Inflammatory macrophage treated with lipopolysaccharide for 4 hours (primary cell): ENCODE measurements around the gene TESK1.

Experiments used
- DNase-seq: peaks from one replicate; pipeline ENCODE4 v3.0.0-alpha.2; 2020

The TESK1 gene, protein sequence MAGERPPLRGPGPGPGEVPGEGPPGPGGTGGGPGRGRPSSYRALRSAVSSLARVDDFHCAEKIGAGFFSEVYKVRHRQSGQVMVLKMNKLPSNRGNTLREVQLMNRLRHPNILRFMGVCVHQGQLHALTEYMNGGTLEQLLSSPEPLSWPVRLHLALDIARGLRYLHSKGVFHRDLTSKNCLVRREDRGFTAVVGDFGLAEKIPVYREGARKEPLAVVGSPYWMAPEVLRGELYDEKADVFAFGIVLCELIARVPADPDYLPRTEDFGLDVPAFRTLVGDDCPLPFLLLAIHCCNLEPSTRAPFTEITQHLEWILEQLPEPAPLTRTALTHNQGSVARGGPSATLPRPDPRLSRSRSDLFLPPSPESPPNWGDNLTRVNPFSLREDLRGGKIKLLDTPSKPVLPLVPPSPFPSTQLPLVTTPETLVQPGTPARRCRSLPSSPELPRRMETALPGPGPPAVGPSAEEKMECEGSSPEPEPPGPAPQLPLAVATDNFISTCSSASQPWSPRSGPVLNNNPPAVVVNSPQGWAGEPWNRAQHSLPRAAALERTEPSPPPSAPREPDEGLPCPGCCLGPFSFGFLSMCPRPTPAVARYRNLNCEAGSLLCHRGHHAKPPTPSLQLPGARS

DNA sequence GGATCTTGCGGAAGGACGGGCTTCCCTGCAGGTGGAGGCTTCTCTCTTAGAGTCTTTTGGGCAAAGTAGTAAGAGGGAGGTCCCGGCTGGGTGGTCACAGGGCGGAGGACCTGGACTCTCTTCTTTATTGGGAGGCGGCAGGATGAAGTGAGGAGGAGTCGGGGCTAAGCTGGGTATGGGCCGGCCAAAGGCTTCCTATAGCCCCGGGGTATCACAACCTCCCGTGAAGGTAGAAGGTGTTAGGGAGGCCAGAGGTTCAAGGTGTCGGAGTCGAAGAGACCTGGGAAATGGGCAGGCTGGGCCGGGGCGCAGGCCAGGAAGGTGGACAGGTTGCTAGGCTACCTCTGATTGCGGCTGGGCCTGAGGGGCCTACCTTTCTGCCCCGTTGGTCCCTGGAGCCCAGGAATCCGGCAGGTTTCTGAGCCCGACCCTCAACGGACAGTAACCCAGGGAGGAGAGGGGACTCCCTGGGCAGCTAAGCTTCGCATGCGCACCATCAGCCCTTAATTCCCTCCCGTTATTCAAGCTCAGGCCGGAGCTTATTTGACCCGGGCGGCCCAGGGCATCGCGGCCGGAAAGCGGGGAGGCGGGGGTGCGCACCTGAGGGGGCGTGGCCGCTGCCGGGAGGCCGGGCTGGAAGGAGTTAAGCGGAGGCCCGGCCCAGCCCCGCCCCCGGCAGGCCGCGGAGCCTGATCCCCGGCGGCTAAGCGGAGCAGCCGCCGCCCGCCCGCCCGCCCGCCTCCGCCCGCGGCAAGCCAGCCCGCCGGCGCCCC lies at the start of gene TESK1:
Gene TESK1, plus strand, starts transcription at position 685 of the 773 bp plus-strand sequence. CDS start 358 bp downstream, outside the sequence.
- DNase-seq: peak; percentile 61

DNA sequence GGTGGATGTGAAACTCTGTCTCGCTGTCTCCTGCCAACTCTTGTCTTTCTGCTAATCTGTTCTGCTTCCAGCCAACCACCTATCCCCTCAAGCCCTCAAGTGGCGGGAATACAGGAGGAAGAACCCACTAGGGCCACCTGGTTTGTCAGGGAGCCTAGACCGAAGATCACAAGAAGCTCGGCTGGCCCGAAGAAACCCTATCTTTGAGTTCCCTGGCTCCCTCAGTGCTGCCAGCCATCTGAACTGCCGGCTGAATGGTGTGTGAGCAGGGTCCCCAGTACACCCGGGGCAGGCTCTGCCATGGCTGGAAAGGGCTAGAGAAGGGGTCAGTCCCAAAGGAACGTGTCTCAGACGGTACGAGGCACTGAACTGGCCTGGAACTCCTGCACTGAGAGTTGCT lies 49.2 kb upstream of the TESK1 start:
- DNase-seq: no peak

DNA sequence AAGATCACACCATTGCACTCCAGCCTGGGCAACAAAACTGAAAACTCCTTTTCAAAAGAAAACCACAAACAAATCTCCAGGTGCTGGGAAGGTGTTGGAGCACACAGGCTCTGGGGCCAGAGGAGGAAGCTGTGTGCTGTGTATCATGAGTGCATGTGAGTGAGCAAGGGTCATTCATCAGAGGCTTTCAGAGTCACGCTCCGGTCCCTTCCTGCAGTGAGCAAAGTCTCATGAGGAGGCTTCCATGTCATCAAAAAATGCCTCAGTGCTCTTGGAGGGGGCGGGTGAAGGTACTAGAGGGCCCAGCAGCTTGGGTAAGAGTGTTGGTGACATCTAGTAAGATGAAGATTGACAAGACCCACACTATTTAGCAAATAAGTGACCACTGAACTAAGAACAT lies 48.3 kb upstream of the TESK1 start:
- no peak for DNase-seq

DNA sequence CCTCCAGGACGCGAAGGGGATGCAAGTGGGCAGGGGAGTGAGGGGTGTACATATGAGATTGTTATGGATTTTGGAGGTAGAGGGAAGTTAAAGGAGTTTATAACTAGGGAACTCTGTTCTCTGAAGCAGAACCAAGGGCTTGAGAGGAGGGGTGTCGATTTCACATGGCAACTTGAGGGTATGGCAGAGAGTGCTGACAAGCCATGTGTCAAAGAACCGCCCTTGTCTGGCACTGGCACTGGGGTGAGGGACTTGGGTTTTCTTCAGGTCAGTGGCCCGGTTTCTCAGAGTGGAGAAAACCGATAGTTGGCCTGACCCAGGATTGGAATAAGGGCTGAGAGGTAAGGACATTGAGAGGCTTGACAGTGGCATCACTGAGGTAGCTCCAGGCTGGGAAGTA lies 47.7 kb upstream of the TESK1 start:
- no peak for DNase-seq

DNA sequence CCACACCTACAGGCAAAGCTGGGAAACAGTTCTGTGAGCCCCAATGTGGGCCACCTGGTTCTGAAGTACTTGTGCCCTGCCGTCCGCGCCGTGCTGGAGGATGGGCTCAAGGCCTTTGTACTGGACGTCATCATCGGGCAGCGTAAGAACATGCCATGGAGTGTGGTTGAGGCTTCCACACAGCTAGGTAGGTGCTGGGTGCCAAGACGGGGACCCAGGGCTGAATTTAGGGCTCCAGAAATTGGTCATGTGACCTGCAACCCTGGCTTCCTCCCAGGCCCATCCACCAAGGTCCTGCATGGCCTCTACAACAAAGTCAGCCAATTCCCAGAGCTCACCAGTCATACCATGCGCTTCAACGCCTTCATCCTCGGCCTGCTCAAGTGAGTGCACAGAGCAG lies 46.9 kb upstream of the TESK1 start:
- DNase-seq: no peak

DNA sequence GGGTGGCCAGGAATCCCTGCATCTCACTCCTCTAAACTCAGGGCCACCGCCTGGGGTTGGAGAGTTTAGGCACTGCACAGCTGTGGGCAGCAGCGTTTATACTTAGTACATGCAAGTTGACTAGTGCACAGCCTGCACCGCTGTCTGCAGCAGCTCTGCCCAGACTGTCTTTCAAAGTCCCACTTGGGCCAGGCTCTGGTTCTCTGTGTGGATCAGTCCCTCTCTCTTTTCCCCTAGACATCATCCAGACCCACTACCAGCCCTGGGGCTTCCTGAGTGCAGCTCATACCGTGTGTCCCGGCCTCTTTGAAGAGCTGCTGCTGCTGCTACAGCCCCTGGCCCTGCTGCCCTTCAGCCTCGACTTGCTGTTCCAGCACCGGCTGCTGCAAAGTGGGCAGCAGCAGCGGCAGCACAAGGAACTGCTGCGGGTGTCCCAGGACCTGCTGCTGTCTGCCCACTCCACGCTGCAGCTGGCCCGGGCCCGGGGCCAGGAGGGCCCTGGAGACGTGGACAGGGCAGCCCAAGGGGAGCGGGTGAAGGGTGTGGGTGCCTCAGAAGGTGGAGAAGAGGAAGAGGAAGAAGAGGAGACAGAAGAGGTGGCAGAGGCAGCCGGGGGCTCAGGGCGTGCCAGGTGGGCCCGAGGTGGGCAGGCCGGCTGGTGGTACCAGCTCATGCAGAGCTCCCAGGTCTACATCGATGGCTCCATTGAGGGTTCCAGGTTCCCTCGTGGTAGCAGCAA lies 45.1 kb upstream of the TESK1 start:
- DNase-seq: no peak

DNA sequence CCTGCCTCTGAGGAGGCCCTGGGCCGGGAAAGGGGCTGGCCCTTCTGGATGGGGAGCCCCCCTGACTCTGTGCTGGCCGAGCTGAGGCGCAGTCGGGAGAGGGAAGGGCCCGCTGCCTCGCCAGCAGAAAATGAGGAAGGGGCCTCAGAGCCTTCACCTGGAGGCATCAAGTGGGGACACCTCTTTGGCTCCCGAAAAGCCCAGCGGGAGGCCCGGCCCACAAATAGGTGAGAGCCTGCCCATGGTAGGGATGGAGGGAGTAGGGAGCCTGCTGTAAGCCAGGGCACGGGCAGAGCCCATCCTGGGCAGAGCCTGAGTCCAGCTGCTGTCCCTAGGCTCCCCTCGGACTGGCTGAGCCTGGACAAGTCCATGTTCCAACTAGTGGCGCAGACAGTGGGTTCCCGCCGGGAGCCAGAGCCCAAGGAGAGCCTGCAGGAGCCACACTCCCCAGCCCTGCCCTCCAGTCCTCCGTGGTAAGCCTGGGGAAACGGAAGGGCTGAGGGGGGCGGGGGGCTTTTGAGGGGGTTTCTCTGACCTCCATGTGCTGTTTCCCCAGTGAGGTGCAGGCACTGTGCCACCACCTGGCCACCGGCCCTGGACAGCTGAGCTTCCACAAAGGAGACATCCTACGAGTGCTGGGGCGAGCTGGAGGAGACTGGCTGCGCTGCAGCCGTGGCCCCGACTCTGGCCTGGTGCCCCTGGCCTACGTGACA lies 44.3 kb upstream of the TESK1 start:
- DNase-seq: no peak

DNA sequence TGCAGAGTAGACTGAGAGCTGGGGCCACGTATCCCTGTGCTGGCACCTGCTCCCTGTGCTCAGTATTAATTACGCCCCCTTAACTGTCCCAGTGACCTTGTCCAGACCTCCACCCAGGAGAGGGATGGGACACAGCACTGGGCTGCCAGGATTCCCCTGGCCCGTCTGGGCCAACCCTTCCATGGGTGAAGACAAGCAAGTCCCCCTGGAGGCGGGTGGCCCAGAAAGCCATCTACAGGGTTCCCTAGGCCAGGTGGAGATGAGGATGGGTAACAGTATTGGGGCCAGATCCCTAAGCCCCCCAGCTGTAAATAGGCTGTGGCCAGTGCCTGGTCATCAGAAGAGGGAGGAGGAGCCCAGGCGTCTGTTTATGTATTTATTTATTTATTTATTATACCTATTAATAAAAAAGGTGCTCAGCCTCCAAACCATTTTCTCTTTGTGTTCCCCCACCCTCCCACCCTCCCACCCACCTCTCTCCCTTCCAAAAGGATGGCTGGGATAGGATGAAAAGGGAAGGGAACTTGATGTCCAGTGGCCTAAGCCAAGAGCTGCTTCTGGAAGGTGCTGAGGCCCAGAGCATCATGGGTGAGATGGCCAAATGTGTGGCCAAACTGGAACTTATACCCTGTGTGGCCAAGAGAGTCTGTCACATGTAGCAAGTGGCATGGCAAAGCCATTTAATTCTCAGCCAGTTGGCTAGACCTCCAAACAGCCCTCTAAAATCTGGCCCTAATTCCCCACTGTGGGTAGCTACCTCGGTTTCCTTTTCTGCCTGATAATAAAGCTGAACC lies 43.4 kb upstream of the TESK1 start:
- no peak for DNase-seq

DNA sequence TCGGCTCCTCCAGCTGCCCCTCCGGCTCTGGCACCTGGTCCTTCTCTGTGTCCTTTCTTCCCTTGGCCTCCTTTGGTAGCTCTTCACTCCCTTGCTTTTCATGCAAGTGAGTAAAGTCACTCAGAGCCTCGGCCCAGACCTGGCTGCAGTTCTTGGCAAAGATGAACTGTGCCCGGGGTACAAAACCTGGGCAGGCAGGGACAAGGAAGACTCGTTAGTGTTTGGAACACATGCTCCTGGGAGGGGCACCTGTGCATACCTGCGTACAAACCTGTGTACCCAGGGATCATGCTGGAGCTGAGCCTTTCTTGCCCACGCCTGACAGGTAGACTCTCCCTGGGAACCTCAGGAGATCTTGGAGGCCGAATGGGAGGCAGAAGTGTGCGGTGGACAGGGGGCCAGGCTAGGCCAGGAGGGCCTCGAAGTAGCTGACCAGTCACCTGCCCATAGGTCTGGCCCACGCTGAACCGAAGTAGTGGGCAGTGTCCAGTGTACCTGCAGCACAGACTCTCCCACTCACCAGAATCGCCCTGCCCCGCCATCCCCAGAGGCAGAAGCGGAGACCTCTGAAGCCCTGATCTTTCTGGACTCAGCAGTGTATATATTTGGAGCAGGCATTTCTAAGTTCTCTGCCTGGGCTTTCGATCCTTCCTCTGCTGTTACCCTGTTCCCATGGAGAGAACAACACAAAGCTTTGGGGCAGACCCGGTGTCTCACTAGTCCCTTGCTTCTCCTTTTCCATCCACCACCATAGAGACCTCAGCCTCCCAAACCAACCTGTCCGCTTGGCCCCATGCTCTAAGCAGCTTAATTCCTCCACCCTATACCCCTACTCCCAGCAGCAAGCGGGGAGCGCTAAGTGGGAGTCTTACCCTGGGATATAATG lies 41.9 kb upstream of the TESK1 start:
- no peak for DNase-seq

DNA sequence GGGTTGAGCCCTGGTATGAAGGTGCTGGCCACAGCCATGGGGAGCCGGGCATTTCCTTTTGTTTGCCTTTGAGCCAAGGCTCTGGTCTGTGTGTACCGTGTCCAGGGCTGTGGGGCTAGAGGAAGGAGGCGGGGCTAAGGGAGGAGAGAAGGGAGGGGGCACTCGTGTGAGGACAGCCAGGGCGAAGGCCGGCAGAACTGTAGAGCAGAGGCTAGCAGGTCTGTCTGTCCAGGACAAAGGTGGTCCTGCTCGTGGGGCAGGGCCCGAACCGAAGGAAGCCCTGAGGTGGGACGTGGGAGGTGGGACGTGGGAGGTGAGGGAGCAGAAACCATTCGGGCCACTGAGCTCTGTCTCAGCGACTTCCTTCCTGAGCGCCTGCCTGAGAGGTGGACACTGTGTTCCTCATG lies 41.3 kb upstream of the TESK1 start:
- no peak for DNase-seq

DNA sequence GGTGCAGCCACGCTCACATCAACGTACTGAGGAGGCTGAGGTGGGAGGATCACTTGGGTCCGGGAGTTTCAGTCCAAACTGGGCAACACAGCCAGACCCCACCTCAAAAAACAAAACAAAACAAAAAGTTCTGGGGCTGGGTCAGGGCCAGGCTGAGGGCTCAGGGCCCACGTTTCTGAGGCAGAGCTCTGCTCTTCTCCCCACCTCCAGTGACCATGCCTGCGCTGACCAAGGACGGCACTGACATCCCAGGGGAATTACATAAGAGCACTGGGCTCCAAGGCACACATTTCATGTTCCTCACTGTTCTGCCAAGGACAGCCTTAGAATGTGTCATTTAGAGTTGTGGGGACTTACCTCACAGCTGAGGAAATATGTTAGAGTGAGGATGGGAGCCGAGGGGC lies 40.4 kb upstream of the TESK1 start:
- DNase-seq: no peak

DNA sequence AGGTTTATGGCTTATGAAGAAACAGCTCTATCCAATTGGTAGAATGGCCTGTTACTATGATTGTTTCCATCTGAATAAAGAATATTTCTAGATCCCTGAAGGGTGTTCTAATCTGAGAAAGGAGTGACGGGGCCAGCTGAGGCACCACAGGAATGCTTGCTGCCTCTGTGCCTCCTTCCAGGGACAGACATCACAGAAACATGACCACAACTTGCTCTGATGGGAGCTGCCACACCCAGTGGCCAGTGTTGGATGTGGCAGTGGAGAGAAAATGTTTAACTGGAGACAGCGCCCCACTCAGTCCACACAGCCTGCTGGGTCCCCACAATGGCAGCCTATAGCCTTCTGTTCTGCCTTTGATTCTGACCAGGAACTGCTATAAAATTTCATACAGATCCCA lies 38.6 kb upstream of the TESK1 start:
- DNase-seq: no peak

DNA sequence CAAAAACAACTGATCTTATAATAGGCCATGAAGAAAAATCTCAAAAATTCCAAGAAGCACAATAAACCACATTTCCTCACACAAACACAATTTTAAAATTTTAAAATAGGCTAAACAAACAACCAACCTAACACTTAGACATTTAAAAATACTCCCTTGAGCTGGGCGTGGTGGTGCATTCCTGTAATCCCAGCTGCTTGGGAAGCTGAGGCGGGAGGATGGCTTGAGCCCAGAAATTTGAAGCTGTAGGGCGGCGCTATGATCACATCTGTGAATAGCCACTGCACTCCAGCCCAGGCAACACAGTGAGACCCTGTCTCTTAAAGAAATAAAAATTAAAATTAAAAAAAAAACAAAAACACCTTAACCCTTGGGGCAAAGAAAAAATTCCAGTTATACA lies 36.9 kb upstream of the TESK1 start:
- DNase-seq: no peak

DNA sequence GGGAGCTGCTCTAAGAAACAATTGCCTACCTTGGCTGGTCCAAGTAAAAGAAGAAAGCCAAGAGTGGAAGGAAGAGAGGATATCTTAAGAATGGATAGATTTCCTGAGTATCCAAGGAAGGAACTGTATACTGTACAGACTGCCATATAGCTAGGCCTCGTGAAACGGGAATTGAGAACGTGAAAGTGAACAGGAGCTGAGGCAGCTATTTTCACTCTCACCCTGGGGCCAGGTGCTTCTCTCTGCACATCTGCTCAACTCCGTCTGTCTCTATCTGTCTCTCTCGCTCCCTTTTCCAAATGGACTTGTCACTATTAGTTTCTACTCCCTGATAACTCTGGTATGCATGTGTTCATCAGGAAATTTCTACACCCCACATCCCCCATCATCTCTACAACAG lies 35.9 kb upstream of the TESK1 start:
- DNase-seq: peak; percentile 30

DNA sequence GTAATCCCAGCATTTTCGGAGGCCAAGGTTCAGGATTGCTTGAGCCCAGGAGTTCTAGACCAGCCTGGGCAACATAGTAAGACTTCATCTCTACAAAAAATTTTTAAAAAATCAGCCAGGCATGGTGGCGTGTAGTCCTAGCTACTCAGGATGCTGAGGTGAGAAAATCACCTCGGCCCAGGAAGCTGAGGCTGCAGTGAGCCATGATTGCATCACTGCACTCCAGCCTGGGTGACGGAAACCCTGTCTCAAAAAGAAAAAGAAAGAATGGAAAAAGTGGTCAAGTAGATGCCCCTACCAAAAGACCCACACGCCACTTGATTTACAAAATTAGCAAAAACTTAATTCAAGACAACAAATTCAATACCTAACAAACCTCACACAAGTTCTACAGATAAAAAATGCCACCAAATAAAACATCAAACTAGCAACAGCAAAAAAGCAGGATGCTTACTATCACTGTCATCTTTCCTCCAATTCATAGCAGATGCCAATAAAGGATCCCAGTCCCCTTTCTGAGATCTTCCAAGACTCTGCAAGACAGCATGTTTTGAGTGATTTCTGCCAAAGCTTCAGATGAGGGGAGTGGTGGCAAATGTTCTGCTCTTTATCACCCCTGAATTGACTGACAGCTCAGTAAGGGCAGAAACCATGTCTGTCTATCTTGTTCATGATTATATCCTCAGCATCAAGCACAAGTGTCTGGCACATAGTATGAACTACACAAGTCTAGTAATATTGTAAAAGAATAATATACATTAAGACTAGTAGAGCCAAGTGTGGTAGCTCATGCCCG lies 34.2 kb upstream of the TESK1 start:
- no peak for DNase-seq

DNA sequence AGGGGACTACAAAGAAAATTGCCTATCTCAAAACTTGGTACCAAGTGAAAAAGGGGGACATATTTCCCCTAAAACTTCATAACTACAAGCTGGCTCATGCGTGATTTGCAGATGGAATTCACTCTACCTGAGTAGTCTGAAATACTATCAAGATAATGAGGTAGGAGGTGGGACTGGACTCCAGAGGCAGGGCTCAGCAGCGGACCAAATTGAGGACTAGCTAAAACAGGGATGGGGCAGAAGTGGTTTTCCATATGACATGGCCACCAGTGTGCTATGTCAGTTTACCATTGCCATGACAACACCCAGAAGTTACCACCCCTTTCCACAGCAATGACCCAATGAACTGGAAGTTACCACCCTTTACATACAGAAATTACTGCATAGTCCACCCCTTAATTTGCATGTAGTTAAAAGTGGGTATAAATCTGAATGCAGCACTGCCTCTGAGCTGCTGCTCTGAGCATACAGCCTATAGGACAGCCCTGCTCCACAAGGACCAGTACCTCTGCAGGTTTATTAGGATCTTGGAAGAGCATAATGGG lies 30.4 kb upstream of the TESK1 start:
- no peak for DNase-seq

DNA sequence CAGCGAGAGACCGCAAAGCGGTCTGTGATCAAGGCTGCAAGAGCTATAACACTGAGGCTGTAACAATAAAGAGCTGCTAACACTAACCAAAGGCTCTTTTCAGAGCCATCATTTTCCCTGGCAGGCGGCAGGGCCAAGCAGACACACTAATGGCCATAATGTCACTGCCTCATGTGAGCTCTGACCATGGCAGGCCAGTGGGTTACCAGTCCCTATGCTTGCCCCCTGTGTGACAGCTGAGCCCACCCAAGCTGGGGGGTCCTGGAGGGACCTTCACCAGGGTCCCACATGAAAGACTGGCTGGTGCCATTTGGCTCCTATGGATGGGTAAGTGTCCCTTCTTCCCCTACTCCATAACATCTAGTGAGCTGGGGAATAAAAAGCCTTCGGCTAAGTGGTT lies 29.6 kb upstream of the TESK1 start:
- DNase-seq: no peak

DNA sequence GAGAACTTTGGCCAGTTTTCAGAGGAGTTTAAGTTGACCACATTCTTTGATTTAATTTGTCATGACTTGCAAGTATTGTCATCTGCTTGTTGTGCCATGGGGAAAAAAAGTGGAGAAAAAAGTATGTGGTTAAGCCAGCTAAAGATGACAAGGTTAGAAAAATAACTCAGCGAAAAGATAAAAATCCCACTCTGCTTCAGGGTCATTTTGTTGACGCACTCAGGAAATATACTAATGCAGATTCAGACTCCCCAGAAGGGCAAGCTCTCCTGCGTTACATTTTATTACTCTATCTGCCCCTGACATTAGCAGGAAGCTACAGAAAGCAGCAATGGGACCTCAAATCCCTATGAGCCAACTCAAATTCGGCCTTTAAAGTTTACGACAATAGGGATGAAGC lies 27.6 kb upstream of the TESK1 start:
- no peak for DNase-seq

DNA sequence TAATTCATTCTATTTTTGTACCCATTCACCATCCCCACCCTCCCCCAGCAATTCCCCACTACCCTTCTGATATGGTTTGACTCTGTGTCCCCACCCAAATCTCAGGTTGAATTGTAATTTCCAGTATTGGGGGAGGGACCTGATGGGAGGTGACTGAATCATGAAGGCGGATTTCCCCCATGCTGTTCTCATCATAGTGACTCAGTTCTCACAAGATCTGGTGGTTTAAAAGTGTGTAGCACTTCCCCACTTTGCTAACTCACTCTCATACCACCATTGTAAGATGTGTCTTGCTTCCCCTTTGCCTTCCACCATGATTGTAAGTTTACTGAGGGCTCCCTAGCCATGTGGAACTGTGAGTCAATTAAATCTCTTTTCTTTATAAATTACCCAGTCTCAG lies 25.9 kb upstream of the TESK1 start:
- peak; percentile 83 for DNase-seq
